Putamen (tissue), 1 donor: ENCODE results near the gene HMCN2.

Source experiments
- DNase-seq: peaks from one replicate; pipeline ENCODE4 v3.0.0-alpha.2; 2016; ENCODE audit warnings: low spot score

Gene HMCN2

GRCh38 chr9:130308081-130308571 lies 42.6 kb downstream of the HMCN2 start:
- no peak for DNase-seq

DNA sequence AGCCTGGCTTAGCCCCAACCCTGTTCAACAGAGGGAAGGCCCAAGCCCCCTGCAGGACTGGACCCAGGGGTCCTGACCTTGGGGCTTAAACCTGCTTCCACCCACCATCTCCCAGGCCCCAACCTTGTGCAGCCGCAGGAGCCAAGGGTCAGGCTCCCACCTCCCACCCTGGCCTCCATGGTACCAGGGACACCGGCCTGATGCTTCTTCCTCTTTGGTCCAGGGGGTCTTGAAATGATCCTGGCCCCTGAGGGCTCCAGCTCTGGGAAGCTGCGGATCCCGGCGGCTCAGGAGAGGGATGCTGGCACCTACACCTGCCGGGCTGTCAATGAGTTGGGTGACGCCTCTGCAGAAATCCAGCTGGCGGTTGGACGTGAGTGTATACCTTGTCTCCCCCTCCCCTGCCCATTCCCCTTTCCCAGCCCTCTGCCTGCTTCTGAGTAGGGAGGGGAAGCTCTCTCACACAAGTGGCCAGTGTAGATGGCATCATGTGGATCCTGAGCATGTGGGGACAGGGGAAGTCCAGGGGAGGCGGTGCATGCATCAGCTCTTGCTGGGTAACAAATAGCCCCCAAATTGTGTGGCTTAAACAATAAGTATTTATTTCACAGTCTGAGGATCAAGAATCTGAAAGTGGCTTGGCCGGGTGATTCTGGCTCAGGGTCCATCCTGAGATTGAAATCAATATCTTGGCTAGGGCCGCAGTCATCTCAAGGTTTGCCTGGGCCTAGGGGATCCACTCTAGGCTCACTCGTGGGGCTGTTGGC lies 44.3 kb downstream of the HMCN2 start:
- no peak for DNase-seq

- no peak for DNase-seq
These were observed 44.9 kb downstream of the HMCN2 start for GRCh38 chr9:130310456-130310855.

DNA sequence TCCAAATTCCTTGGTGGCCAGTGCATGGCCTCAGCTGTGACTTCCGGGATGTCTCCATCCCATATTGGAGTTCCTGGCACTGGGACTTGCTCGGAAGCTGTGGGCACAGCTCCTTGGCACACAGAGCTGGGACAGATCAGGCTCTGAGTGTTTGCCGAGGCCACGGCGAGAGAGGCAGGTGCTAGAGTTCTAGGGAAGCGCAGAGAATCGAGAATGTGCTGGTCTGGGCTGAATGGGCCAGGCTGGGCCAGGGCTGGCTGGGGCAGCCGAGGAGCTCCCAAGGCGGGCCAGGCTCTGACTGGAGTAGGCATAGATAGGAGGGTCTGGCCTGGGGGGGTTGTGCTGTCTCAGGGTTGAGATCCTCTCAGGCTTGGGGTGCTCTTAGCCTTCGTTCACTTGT lies 45.4 kb downstream of the HMCN2 start:
- no peak for DNase-seq

DNA sequence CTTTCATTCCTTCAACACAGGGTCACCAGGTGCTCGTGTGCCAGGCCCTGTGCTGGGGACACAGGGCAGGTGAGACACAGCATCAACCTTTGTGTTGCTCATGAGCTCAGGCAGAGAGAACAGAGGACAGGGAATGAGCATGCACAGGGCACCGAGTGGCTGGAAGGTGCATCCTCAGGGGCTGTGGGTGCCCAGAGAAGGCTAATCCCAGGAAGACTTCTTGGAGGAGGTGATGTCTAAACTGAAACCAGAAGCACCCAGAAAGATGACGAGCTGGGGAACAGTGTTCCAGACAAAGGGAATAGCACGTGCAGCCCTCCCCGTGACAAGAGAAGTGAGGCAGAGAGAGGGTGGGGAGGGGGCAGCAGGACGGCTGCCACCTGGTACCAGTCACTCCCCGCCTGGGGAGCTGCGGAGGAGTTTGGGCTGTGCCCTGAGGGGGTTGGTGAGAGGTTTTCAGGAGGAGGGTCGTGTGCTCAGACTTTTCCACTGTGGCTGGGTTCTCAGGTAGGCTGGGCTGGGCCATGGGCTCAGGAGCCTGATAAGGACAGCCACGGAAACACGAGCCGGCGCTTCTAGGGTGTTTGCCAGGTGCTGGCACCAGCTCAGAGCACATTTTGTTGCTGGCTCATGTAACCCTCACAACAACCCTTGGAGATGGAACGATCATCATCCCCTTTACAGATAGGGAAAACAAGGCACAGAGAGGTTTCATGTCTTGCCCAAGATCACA lies 46.0 kb downstream of the HMCN2 start:
- DNase-seq, result no peak

DNA sequence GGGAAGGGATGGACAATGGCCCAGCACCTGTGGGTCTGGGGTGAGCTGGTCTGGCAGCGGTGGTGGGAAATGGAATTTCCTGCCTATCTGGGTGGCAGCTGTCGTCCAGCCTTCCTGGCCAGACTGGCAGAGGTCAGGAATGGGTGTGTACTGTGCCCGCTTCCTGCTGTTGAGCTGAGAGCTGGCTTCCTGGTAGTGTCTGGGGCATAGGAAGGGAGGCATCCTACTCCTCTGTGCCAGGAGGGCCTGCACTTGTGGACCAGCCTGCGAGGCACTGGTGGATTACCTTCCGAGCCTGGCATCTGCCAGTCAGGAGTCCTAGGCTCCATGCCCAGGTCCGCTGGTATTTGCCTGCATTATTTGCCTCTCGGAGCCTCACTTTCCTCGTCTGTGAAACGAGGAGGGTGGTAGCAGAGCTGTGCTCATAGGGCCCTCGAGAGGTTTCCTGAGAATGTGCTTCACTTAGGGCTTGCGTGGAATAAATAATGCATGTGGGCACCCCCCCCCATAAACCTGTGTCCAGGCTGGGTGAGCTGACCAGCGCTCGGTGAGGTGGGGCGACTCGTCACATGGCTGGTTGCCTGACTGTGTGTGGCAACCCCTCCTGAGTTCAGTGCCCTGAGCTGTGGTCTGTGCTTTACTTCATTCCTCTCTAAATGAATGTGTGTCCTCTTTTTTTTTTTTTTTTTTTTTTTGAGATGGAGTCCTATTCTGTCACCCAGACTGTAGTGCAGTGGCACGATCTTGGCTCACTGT lies 47.7 kb downstream of the HMCN2 start:
- DNase-seq, result no peak

DNA sequence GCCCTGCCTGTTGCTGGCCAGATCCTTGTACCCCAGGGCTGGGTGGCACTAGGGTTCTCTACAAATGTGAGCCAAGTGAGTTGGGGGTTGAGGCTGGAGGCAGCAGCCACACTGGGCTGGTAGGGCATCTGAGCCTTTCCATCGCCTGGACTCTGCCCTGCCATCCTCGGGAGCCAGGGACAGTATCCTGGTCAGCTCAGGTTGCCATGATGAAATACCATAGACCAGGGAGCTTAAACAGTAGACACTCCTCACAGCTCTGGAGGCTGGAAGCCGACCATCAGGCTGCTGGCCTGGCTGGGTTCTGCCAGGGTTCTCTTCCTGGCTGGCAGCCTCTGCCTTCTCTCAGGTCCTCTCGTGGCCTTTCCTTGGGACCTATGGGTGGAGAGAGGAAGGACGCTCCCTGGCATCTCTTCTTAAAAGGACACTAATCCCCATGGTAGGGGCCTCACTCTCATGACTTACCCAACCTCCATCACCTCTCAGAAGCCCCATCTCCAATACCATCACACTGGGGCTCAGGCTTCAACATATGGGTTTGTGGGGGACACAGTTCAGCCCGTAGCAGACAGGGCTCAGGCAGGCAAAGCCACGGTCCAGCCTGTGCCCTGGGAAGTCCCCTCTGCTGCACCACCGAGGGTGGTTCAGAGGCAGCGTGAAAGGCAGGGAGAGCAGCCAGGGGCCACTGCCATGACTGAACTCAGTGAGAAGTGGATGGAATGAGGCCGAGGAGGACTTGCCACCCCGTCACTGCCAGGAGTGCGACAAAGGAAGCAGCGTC lies 50.1 kb downstream of the HMCN2 start:
- DNase-seq, result no peak

DNA sequence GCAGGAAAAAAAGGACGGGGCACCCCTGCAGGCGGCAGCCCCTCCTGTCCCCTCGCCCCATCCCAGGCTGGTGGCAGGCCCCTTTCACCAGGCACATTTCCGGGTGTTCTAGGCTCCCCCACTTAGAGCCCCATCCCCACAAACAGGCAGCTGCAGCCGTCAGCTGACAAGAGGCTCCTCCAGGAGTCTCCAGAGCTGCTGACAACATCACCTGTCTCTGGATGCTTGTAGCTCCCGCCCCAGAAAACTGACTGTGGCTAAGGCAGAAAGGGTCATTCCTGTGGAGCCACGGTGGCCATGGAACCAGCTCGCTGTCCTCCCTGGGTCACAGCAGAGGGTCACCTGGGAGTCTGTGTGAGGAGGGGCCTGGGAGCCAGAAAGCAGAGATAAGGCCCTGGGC lies 50.9 kb downstream of the HMCN2 start:
- DNase-seq, result no peak

DNA sequence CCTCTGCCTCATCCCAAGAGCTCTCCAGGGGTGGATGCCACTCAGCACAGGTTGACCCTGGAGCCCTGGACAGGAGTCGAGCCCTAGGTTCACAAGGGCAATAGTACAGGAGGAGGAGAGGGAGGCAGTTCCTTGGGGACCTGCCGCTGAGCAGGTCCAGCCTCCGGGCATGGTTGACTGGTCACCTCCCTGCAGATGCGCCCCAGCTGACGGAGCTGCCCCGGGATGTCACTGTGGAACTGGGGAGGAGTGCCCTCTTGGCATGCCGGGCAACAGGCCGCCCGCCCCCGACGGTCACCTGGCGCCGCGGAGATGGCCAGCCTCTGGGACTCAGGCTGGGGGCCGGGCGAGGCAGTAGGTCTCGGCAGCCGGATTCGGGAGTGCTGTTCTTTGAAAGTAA lies 53.7 kb downstream of the HMCN2 start:
- DNase-seq, result no peak

GRCh38 chr9:130319944-130320712 lies 54.6 kb downstream of the HMCN2 start:
- DNase-seq, result no peak

DNA sequence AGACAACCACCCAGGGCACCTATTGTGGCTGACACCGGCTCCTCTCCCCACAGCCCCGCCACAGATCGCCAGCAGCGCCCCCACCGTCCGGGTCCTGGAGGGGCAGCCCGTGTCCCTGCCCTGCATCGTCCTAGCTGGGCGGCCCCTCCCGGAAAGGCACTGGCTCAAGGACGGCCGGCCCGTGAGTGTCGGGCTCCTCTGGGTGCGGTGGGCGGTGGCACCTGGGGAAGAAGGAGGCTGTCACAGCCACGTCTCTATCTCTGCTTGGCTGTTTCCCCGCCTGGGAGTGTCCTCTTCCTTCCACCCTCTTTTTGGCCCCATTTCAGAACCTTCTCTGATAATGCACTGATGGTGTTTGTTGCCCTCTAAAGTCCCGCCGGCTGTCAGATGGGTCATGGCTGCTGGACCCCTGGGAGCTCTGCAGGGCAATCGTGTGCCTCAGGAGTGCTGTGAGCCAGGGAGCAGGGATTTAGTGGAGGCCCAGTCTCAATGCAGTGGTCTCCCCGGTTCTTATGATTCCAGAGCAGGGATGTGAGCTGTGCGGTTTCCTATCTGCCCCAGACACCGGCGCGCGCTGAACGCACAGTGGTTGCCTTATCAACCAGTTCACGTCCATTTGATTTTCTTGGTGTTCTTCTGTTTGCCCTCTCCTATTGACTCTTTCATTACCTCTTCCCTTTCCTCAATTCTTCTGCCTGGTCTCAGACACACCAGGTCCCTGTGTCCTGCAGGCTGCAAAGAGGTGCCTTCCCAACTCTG lies 55.3 kb downstream of the HMCN2 start:
- no peak for DNase-seq

- DNase-seq, result no peak
These were observed 56.0 kb downstream of the HMCN2 start for GRCh38 chr9:130321539-130321938.

GRCh38 chr9:130323051-130323745 lies 57.6 kb downstream of the HMCN2 start:
- DNase-seq, result no peak

- DNase-seq, result no peak
These were observed 60.4 kb downstream of the HMCN2 start for GRCh38 chr9:130325921-130326320.

- no peak for DNase-seq
These were observed 61.7 kb downstream of the HMCN2 start for GRCh38 chr9:130327070-130327780.

GRCh38 chr9:130327781-130328348 lies 62.3 kb downstream of the HMCN2 start:
- no peak for DNase-seq

- DNase-seq, result no peak
These were observed 62.8 kb downstream of the HMCN2 start for GRCh38 chr9:130328349-130328801.

GRCh38 chr9:130329061-130329460 lies 63.5 kb downstream of the HMCN2 start:
- no peak for DNase-seq
